ENCODE results near the gene SERTAD3.

GRCh38 chr19:40466985-40467734, 23.0 kb upstream of the SERTAD3 start, which contains the start of gene SPTBN4:
- TF ChIP-seq RNF2 (IDR thresholded peaks at IDR 0.05; ENCODE audit: borderline replicate concordance, low read depth, low read length, missing control alignments, poor library complexity, severe bottlenecking), result peak; percentile 21
- TF ChIP-seq SIRT6 (IDR thresholded peaks at IDR 0.05; ENCODE audit: low read length), result no peak
- TF ChIP-seq SP2 (IDR thresholded peaks at IDR 0.05; ENCODE audit: low read length), result no peak
- TF ChIP-seq RBBP5 (IDR thresholded peaks at IDR 0.05; ENCODE audit: borderline replicate concordance, low read depth, low read length), result no peak
- no peak for TF ChIP-seq CEBPB (IDR thresholded peaks at IDR 0.05; ENCODE audit: low read depth, low read length)
